Vagina (tissue), 2 donors: ENCODE data around the gene CFC1.
"Not testable (repeated sequence)": the region's sequence is repeated elsewhere in the genome, so short reads cannot be mapped to it uniquely, and the experiment has no call there.

Source experiments
- POLR2A ChIP-seq, 2 donors: fragments of 450-650 bp; IDR thresholded peaks; one replicate each; pipeline ENCODE4 v1.6.1; 2017; ENCODE audit warnings: antibody characterized with exemption in 2 of 2, mild to moderate bottlenecking in 2 of 2, moderate library complexity in 2 of 2
- POLR2AphosphoS5 ChIP-seq, 2 donors: sonication (generic); formaldehyde crosslinking; IDR thresholded peaks; one replicate each; pipeline ENCODE4 v1.9.0; 2017; ENCODE audit warnings: antibody characterized with exemption in 2 of 2, mild to moderate bottlenecking in 2 of 2, low read depth in 1 of 2; ENCODE audit not compliant: insufficient read depth in 1 of 2
- TF ChIP-seq, protein P1 (sequence below), 3 experiments: fragments of 450-650 bp in 2 of 3; fragments of 200-600 bp in 1 of 3; sonication (generic) in 1 of 3; IDR thresholded peaks; one replicate each; pipeline ENCODE4 v1.5.1; 2017 to 2019; ENCODE audit warnings: antibody characterized with exemption in 3 of 3, mild to moderate bottlenecking in 2 of 3, moderate library complexity in 2 of 3

DNA sequence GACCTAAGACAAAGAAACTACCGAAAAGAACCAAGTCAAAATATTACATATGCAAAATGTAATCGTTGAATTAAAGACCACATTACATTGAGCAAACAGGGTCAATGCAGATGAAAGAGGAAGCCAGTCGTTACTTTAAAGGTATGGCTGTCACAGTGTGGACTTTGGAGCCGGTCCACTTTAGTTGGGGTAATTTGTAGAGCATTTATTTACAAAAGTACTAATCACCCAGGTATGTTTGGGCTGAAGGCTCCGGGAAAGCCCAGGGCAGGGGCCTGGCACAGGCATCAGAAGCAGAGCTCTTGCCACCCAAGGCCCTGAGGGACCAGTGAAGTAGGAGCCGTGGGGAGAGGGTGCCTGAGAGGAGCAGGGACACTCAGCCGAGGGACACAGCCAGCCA is 15.8 kb downstream of the CFC1 start:
- not testable (repeated sequence) for TF ChIP-seq POLR2AphosphoS5 (IDR thresholded peaks at IDR 0.05; ENCODE audit: insufficient read depth in 1 of 2, low read depth in 1 of 2); POLR2A (IDR thresholded peaks at IDR 0.05)
- TF ChIP-seq, protein P1, sequence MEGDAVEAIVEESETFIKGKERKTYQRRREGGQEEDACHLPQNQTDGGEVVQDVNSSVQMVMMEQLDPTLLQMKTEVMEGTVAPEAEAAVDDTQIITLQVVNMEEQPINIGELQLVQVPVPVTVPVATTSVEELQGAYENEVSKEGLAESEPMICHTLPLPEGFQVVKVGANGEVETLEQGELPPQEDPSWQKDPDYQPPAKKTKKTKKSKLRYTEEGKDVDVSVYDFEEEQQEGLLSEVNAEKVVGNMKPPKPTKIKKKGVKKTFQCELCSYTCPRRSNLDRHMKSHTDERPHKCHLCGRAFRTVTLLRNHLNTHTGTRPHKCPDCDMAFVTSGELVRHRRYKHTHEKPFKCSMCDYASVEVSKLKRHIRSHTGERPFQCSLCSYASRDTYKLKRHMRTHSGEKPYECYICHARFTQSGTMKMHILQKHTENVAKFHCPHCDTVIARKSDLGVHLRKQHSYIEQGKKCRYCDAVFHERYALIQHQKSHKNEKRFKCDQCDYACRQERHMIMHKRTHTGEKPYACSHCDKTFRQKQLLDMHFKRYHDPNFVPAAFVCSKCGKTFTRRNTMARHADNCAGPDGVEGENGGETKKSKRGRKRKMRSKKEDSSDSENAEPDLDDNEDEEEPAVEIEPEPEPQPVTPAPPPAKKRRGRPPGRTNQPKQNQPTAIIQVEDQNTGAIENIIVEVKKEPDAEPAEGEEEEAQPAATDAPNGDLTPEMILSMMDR (IDR thresholded peaks at IDR 0.05), result not testable (repeated sequence)
